AG08396 (cell line): ENCODE data around the gene NOTCH3.

Experiments
- DNase-seq: peaks from one replicate; pipeline ENCODE4 v3.0.0; 2012; ENCODE audit warnings: low spot score, mixed read lengths

Gene NOTCH3

GRCh38 chr19:15159251-15159650 is 41.5 kb downstream of the NOTCH3 start:
- peak; percentile 7 for DNase-seq

GRCh38 chr19:15156391-15156790 is 44.4 kb downstream of the NOTCH3 start:
- DNase-seq = no peak

DNA sequence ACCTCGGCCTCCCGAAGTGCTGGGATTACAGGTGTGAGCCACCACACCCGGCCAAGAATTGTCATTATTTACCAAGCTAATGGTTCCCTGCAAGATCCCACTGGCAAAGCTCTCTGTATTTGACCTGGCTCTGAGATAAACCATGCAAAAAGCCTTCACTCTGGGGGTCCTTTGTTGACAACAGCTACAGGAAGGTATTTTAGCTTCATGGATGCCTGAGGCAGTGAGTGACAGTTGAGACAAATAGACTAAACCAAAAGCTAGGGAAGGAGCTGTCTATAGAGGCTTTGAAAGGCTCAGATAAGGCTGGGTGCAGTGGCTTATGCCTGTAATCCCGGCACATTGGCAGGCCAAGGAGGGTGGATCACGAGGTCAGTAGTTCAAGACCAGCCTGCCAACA is 45.5 kb downstream of the NOTCH3 start:
- DNase-seq = no peak

DNA sequence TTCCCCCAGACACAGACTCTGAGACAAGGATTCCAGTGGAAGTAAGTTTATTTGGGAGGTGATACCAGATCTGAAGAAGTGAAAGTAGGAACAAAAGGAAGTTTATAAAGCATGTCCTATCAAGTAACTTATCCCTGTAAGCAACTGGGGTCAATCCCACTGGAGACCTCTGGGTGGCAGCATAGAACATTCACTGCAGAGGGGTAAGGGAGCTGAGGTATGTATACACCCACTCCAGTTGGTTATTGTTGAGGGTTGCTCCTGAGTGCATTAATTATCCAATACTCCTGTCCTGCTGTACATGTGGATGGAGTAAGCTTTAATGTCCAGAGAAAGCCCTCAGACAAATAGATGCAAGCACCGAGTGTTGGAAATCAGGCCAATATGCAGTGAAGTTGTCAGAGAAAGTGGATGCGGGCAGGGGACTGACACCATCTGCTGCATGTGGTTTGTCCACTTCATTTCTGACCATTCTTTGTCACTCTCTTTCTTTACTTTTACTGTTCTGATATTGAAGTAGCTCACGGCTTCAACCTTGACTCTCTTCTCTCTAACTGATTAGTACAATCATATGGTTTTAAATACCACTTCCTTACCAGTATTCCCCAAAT is 46.7 kb downstream of the NOTCH3 start:
- DNase-seq = no peak

- no peak for DNase-seq
These were observed 51.1 kb downstream of the NOTCH3 start for GRCh38 chr19:15149737-15150136.

GRCh38 chr19:15147090-15147489 is 53.7 kb downstream of the NOTCH3 start:
- DNase-seq = no peak

GRCh38 chr19:15144046-15144646 is 56.6 kb downstream of the NOTCH3 start:
- DNase-seq = no peak

- no peak for DNase-seq
These were observed 58.5 kb downstream of the NOTCH3 start for GRCh38 chr19:15142313-15142712.

- no peak for DNase-seq
These were observed 59.7 kb downstream of the NOTCH3 start for GRCh38 chr19:15141143-15141542.

- DNase-seq = no peak
These were observed 62.4 kb downstream of the NOTCH3 start for GRCh38 chr19:15138427-15138826.

GRCh38 chr19:15137777-15138176 is 63.0 kb downstream of the NOTCH3 start:
- no peak for DNase-seq

DNA sequence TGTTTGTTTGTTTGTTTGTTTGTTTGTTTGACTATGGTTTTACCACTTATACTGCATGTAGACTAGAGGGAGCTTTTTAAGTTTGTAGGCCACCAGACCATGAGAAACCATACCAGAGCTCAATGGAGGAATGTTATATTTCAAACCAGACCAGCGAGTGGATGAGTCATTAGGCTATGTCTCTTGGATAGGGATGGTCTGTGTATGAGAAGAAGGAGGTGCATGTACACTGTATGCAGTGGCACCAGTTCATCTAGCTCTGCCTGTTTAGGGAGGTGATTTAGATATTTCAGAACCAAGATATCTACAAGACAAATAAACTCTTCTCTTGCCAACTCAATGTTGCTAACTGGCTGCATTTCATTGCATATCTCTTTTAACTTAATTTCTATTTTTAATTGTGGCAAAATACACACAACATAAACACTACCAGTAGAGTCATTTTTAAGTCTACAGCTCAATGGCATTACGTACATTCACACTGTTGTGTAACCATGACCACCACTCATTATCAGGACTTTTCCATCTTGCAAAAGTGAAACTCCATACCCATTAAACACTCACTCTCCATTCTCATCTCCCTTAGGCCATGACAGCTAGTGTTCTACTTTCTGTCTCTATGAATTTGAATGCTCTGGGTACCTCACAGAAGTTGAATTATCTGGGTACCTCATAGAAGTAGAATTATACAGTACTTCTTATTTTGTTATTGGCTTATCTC is 64.4 kb downstream of the NOTCH3 start:
- DNase-seq = no peak

DNA sequence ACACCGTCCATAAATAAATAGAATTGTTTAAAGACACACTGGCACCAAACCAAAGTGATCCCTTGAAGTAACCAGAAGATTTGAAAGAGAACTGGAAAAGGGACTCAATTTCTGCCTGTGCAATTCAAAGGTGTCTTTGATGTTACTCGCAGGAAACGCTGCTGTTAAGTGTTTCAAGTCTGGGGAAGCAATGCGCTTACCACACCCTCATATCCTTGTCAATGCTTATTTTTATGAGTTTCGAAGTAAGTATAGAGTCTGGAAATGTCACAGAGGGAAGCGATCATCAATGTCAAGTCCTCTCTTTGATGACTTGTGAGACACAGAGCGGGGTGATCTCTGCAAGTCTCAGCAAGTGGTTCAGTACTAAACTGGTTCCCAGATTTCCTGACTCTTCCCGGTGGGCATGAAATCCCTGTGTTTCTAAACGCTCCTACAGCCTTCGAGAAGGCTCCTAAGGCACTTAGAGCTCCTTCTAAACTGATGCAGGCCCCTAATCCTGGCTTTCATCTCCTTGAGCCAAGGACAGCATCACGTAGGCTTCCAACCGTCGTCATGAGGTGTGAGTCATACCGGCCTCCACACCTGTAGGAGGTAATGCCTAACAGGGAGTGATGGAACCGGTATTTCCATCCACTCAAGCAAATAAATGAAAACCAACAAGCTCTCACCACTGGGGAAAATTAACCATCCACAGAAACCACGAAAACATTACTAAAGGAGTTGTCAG is 70.8 kb downstream of the NOTCH3 start:
- no peak for DNase-seq

- DNase-seq = no peak
These were observed 72.5 kb downstream of the NOTCH3 start for GRCh38 chr19:15128162-15128770.

DNA sequence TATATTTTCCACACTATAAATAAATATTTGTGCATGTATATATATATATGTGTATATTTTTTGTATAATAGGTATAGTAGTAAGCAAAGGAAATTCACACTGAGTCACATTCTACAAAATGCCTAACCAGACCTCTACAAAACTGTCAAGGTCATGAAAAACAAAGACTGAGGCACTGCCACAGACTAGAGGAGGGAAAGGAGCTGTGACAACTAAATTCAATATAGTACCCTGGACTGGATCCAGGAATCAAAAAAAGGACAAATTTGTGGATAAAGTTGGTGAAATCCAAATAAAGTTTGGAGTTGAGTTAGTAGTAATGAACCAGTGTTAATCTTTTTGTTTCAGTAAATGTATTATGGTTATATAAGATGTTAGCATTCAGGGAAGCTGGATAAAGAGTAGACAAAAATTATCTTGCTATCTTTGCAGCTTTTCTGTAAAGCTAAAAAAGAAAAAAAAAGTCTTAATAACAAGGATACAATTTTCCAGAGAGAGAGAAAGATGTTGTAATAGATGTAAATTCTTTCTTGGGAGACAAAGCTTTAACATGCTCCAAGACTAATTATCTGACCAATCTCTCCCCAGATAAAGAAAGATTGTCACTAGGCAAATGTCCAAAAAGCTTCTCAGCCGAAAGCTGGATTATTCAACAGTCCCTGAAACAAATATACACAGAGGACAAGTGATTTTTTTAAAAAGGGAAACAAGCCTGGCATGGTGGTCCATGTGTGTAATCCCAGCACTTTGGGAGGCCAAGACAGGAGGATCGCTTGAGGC is 74.5 kb downstream of the NOTCH3 start:
- DNase-seq = no peak

DNA sequence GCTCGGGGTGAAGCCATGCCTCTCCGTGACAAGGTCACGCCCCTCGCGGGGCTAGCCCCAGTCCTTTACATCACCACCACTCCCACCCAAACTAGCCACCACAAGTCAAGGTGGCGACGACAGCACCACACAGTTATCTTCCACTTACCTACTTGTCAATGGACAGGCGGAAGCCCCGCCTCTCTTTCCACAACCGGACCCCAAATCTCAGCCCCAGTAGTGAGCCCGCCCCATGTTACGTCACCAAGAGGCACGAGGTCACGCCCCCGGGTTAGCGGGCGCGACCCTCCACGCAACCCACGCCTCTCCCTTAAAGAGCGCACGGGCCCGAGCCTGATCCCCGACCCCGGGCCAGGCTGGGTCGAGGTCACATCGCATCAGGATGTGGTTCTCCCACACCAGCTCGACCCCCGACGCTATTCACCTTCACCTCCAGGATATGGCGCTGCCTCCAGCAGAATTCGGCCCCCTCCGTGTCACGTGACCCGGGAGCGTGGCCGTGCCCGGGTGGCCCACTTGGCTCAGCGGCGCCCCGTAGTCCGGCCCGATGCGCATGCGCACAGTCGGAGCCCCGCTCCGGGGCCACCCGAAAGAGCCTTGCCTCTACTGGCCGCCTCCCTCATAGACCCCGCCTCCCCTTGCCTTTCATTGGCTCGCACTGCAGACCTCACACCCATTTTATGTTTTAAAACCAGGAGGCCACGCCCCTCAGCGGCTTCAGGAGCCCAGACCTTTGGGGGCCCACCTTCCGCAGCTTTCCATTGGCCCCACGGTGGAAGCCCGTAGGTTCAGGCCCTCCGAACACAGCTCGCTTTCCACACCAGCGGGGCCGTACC is 75.3 kb downstream of the NOTCH3 start:
- DNase-seq = peak; percentile 100

GRCh38 chr19:15124572-15125231 is 76.1 kb downstream of the NOTCH3 start:
- no peak for DNase-seq

GRCh38 chr19:15123900-15124299 is 76.9 kb downstream of the NOTCH3 start:
- DNase-seq = no peak

DNA sequence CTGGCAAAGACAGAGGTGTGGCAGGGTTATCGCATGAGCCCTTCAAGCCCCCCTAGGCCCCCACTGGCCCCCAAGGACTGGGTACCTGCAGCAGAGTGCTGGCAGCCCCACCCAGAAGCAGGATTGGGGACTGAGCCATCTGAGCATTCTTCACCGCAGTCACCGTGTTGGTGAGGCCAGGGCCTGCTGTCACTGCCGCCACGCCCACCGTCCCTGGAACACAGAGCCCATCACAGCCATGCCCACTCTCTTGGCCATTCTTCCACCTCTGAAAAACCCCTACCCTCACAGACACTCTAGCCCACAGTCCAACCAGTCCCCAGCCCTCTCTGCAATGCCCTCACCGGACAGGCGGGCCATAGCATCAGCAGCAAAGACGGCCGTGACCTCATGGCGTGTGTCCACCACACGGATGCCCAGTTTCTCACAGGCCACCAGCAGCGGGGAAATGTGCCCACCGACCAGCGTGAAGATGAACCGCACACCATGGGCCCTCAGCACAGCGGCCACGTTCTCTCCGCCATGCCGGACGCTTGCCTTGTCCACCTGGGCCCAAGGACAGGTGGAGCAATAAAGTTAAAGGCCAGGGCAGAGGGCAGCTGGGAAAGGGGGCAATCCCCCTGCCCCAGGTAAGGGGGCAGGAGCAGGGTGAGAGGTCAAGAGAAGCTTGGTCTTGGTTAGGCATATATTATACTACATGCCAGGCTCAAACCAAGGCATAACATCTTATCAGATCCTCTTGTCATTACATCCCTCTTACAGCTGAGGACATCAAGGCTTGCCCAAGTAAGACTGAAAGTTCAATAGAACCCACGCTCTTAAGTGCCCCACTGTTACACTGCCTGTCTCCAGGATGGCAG is 77.5 kb downstream of the NOTCH3 start:
- no peak for DNase-seq
